SKM-1 (cell line): ENCODE data around the gene VSIG10L.

Experiments
- DNase-seq: peaks from one replicate; lab custom pipeline; 2025; ENCODE audit not compliant: unreplicated experiment; lab: John Stamatoyannopoulos, UW

The VSIG10L gene

GRCh38 chr19:51365965-51366388 lies 24.0 kb upstream of the VSIG10L start, which contains the start of gene ETFB:
TSS of gene ETFB (minus strand) at chr19:51366388. CDS start at chr19:51366326, 62 bp downstream.
- DNase-seq: no peak

DNA sequence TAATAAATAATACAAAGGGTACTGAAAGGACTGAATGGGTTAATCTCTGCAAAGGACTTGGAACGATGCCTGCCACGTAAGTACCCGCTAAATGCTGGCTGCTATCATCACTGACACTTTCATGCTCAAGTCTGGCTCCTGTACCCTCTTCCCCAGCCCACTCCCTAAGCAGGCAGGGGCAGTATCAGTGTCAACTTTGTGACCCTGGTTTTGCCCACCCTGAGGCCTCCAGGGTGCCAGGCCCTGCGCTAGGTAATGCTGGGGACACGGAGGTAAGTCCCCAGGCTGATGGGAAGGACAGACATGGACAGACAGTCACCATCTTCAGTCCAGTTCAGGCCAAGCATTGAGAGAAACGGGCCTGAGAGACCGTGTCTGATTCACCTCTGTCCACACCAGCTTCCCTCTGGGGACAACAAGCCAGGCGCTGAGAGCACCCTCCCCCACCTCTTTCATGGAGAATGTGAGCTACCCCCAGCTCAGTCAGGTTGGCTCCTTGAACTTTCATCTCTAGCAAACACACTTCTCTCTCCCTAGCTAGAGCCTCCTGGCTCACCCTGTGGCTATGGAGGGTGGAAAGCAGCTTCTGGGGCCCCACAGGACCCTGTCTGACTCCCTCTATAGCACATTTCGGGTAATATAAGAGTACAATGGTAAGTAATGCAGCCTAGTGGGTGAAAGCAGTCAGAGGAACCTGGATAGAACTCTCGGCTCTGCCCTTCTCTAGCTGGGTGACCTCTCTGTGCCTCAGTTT lies 23.4 kb upstream of the VSIG10L start:
- DNase-seq: no peak

DNA sequence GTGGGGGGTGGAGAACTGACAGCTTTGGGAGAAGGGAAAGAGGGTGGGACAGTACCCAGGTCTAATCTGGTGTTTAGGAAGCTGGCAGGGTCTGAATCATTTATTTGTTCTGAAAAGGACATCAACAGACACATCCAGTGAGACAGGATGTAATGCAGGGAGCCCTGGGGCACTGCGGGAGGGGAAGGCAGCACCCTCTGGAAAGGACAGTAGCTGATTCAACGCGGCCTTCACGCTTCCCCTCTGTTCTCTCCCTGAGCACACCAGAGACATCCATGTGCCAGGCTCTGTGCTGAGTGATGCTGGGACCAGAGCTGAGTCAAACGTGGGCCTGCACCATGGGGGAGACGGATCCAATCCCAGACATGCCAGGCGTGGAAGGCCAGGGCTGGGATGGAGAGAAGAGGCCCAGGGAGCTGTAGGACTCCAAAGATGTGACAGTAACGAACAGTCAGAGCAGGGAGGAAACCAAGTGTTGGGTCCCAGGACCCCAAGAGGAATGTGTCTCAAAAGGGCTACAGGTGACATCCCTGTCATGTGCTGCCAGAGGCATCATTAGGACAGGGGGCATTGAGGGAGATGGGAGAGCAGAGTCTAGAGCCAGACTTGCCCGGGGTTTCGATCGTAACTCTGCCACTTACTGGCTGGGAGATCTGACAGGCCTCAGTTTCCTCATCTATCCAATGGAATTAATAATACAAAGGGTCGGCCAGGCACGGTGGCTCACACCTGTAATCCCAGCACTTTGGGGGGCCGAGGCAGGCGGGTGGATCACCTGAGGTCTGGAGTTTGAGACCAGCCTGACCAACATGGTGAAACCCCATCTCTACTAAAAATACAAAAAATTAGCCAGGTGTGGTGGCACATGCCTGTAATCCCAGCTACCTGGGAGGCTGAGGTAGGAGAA lies 22.5 kb upstream of the VSIG10L start:
- DNase-seq: no peak

GRCh38 chr19:51361239-51361638 lies 19.3 kb upstream of the VSIG10L start:
- DNase-seq: no peak

DNA sequence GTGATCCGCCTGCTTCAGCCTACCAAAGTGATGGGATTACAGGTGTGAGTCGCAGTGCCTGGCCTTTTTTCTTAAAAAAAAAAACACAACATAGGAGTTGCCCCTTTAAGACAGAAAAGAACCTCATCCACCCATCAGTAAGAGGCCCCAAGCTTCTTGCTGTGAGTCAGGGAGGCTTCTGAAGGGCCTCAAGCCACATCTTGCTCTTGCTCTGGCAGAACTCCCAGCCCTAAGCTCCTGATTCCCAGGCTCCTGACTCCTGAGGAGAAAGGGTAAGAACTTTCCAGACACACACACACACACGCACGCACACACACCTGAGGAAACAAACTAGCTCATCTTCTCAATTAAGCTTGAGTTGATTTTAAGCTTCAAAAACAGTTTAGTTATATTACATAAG lies 17.4 kb upstream of the VSIG10L start:
- no peak for DNase-seq

- DNase-seq: no peak
Observed at GRCh38 chr19:51357952-51358351, 16.0 kb upstream of the VSIG10L start.

DNA sequence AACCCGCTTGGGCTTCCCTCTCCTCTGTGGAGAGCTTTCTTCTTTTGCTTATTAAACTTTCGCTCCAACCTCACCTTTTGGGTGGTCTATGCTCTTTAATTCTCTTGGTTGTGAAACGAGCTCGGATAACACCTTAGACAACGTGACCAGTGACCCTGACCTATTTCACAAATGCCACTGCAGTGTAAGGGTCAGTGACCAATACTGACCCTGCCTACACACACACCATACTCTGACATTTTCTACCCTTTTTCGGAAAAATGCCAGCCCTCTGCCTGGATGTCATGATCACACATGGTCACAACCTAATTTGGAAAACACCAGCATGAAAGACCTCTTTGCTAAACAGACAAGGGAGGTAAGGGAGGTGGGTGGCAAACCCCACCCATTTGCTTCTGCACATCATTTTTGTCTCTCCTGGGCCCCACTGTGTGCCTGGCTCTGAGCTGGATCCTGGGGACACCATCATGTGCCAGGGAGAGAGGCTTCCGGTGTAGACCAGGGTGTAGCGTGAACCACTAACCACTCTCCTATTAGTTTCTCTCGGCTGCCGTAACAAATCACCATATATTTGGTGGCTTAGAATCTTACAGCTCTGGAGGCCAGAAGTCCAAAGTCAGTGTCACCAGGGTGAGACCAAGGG lies 14.3 kb upstream of the VSIG10L start:
- no peak for DNase-seq

DNA sequence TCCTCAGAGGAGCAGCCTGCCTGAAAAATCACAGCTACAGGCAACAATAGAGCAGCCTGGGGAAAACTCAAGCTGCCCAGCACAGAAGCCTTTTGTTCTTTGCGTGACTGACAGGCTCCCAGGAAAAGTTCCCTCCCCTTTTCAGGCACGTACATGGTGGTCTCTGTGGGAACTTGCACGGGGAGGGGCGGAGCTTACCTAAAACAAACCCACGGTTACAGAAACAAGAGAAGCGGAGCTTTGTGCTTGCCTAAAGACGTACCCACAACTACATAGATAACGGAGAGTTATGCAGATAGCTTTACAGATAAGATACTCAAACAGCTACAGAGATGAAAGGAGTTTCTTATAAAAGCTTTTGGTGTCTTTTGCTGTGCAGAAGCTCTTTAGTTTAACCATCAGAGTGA lies 12.8 kb upstream of the VSIG10L start:
- DNase-seq: no peak

GRCh38 chr19:51354103-51354741 lies 12.3 kb upstream of the VSIG10L start:
- no peak for DNase-seq

- no peak for DNase-seq
Observed at GRCh38 chr19:51352783-51353360, 10.9 kb upstream of the VSIG10L start.

DNA sequence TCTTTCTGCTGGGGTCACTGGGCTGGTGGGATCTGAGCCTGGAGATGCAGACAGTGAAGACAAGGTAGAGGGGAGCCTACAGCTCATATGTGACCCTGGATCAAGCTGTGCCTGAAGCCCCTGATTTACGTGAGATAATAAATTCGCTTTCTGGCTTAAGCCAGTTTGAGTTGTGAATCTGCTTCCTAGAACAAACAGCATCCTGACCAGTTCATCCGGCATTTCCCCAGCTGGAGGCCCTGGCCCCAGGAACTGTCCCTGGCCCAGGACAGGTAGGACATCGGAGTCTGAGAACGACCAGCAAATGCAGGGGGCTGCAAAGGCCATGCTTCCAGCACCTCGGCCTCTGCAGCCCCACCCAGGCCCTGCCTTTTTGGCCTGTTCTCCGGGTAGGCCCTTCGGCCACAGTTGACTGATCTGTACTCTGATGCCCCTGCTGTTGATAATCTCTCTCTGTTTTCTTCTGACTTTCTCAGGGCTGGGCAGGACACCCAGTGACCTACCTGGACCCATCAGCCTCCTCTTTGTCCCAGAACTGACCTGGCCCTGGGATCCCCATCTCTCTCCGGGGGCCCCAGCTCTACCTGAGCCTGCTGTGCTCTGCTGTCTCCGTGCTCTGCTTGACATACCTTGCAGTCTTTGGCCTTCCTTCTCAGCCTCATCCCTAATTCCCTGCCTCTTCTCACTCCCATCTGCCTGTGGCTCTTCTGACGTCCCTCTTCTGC lies 9.5 kb upstream of the VSIG10L start:
- no peak for DNase-seq

- DNase-seq: no peak
Observed at GRCh38 chr19:51347209-51347928, 5.4 kb upstream of the VSIG10L start.

DNA sequence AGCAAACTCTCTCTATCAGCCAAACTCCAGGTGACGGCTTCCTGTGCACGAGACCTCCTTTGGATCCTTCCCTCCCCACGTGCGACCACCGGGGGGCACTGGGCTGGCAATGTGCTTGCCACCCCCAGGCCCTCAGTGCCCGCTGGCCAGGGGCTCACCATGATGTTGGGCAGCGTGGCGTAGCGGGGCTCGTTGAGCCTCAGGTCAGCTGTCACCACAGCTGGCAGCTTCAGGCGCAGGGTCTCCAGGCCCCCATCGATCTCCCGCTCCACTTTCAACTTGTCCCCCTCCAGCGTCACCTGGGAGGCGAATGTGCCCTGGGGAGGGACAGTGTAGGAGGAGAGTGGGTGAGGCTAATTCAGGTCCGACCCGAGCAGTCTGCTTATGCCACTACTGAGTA lies 4.8 kb upstream of the VSIG10L start:
- no peak for DNase-seq

DNA sequence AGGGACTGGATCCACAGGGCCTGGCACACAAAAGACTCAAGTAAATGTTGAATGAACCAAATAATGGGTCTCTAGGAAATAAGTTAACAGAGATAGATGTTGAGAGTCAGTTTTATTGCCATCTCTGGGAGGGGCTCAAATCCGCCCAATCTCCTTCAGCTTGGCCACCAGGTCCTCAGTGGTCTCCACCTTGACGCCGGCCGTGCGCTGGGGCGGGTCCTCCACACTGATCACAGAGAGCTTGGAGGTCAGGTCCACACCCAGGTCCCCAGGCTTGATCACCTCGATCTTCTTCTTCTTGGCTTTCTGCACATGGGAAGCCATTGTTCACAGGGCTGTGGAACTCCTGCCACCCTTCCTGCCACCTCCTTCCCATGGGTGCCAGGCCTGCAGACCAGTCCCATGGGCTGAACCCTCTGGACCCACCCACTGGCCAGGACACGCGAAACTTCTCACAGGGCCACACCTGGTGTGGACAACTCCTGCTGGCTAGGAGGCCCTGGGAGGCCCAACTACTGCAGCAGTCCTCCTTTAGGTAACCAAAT lies 3.2 kb upstream of the VSIG10L start:
- no peak for DNase-seq

- DNase-seq: no peak
Observed at GRCh38 chr19:51342631-51343569, 961 bp upstream of the VSIG10L start.

- DNase-seq: no peak
Observed at GRCh38 chr19:51341066-51341465, 873 bp downstream of the VSIG10L start.

- DNase-seq: peak; percentile 38
Observed at GRCh38 chr19:51339687-51340656, 2.0 kb downstream of the VSIG10L start.
